Natural killer cell treated with Interleukin-12 subunit alpha and Interleukin-12 subunit beta and Interleukin-15 and Interleukin-18, amount 100 ng/mL, for 72 hours (primary cell): ENCODE data around the gene MYPOP. TPM values are rescaled to one million over a fixed set of nuclear protein-coding genes. Genes with fewer than 3 reads are reported as not detected.

Experiments
- ATAC-seq, 2 donors: fragments of 150-1000 bp; cut with Tn5 transposase in 1 of 2; sonication (Bioruptor Pico), chemical (Tn5 transposase) in 1 of 2; 2 replicates each; pipeline ENCODE4 v1.10.0; 2021
- DNase-seq: peaks from one replicate; pipeline ENCODE4 v3.0.0; 2022; ENCODE audit warnings: low spot score
- H3K27ac Mint-ChIP-seq, 2 donors: 1 replicate in 1 of 2; 2 replicates in 1 of 2; pipeline ENCODE4 v1.8.0; 2022; ENCODE audit warnings: mixed read lengths in 2 of 2, mild to moderate bottlenecking in 1 of 2, moderate library complexity in 1 of 2
- H3K27me3 Mint-ChIP-seq, 2 donors: 1 replicate in 1 of 2; 2 replicates in 1 of 2; pipeline ENCODE4 v1.8.0; 2022; ENCODE audit warnings: mixed read lengths in 2 of 2
- H3K36me3 Mint-ChIP-seq: one replicate; pipeline ENCODE4 v1.8.0; 2022; ENCODE audit warnings: mixed read lengths
- H3K4me1 Mint-ChIP-seq, 2 donors: 1 replicate in 1 of 2; 2 replicates in 1 of 2; pipeline ENCODE4 v1.8.0; 2022; ENCODE audit warnings: low read depth in 2 of 2, mixed read lengths in 2 of 2, mild to moderate bottlenecking in 1 of 2
- H3K4me3 Mint-ChIP-seq: one replicate; pipeline ENCODE4 v1.8.0; 2022; ENCODE audit warnings: mixed read lengths
- H3K9me3 Mint-ChIP-seq: 2 replicates; pipeline ENCODE4 v1.8.0; 2022; ENCODE audit warnings: mixed read lengths
- total RNA-seq, 2 donors: library from RNA; stranded (reverse); gene quantifications; one replicate each; pipeline ENCODE4 v1.2.3, GENCODE V29; 2022

The MYPOP gene
- 10 to 100 TPM; 10.6 to 14.9 TPM for total RNA-seq

DNA sequence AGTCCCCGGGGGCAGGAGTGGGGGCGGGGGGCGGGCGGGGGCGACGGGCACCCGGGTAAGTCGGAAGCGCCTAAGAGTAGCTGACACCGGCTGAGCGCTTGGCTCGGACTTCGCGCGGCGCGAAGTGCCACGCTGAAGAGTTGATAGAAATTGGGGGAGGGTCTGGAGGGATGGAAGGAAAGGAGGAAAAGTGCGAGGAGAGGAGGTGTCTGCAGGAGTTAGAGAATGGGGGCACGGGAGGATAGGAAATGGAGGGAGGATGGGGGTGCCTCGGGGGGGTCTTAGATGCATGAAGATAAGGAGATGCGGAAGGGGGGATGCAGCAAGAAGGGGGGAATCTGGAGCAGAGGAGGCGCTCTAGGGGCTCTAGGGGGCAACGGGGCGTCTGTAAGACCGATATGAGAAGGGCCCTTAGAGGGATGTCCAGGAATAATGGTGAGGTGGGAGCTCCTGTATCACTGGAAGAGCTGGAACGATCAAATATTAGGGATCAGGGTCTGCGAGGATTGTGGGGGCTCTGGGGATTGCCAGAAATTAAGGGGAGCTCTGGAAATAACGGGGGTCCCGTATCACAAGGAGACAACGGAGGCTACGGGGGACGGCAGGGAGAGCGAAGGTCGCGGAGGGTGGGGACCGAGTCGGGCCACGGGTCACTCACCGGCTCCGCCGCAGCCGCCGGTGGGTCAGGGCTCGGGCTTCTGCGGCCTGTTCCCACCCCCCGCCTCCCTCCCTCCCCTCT lies at the start of gene MYPOP:
MYPOP (minus strand) TSS at position 702 of the 739 bp plus-strand sequence. CDS start 840 bp downstream, outside the sequence.
- DNase-seq: no peak
- Mint-ChIP-seq H3K4me3 (peak within 1 kb of the TSS; percentile 97), H3K9me3 (no peaks in the 10 kb centered on the region), H3K4me1 (peaks cover 16 to 21% of the 10 kb centered on the region in 2 donors), H3K36me3 (peaks cover 10% of the 10 kb centered on the region), H3K27ac (peak within 1 kb of the TSS; percentile 79 to 93), H3K27me3 (no peaks in the 10 kb centered on the region)
- no peak for ATAC-seq

DNA sequence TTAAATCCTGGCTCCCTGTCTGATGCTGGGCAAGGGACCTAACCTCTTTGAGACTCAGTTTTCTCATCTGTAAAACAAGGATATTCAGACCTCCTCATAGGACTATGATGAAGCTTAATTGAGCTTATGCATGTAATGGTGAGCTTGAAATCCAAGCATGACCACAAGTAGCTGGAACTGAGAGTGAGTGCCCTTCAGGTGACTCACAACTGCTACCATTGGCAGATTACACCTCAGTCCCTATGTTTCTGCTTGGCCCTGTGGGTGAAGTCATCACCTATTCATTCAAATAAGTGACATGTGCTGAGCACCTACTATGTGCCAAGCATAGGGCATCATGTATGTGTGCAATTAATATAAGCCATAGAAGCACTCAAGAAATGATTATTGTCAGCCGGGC lies 45.5 kb upstream of the MYPOP start:
- no peak overlapping the region for H3K4me3 Mint-ChIP-seq
- H3K36me3 Mint-ChIP-seq: no peaks in the 10 kb centered on the region
- peaks cover 0 to 4% of the 10 kb centered on the region in 2 donors for H3K4me1 Mint-ChIP-seq
- ATAC-seq: no peak
- no peak overlapping the region for H3K27ac Mint-ChIP-seq
- peaks cover 23 to 31% of the 10 kb centered on the region in 2 donors for H3K27me3 Mint-ChIP-seq
- DNase-seq: no peak
- no peaks in the 10 kb centered on the region for H3K9me3 Mint-ChIP-seq

DNA sequence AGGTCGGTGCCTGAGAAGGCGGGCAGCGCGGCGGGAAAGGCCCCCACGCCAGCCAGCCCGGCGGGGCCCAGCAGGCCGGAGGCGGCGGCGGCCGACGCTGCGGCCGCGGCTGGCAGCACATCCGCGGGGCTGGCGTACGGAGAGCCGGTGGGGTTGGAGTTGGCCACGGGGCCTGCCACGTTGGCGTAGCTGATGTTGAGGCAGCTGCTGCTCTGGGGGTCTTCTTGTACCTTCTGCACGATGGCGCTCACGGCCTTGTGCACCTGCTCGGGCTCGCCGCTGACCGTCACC lies 38.0 kb upstream of the MYPOP start:
- H3K36me3 Mint-ChIP-seq: no peaks in the 10 kb centered on the region
- no peak overlapping the region for H3K27ac Mint-ChIP-seq
- DNase-seq: peak; percentile 59
- H3K9me3 Mint-ChIP-seq: no peaks in the 10 kb centered on the region
- no peak overlapping the region for H3K4me3 Mint-ChIP-seq
- ATAC-seq: no peak
- H3K4me1 Mint-ChIP-seq: peaks cover 3 to 6% of the 10 kb centered on the region in 2 donors
- peaks cover 23 to 35% of the 10 kb centered on the region in 2 donors for H3K27me3 Mint-ChIP-seq

- H3K4me3 Mint-ChIP-seq: no peak overlapping the region
- no peak overlapping the region for H3K27ac Mint-ChIP-seq
- ATAC-seq: peak in 1 of 2 donors; percentile 57
- DNase-seq: peak; percentile 52
- no peaks in the 10 kb centered on the region for H3K36me3 Mint-ChIP-seq
- H3K4me1 Mint-ChIP-seq: peaks cover 3 to 6% of the 10 kb centered on the region in 2 donors
- peaks cover 25 to 37% of the 10 kb centered on the region in 2 donors for H3K27me3 Mint-ChIP-seq
- no peaks in the 10 kb centered on the region for H3K9me3 Mint-ChIP-seq
Observed at GRCh38 chr19:45939792-45940514, 37.5 kb upstream of the MYPOP start.

GRCh38 chr19:45938733-45939319 lies 36.4 kb upstream of the MYPOP start:
- H3K27me3 Mint-ChIP-seq: peaks cover 24 to 31% of the 10 kb centered on the region in 2 donors
- peaks cover 3 to 6% of the 10 kb centered on the region in 2 donors for H3K4me1 Mint-ChIP-seq
- no peaks in the 10 kb centered on the region for H3K36me3 Mint-ChIP-seq
- DNase-seq (peak; percentile 49), ATAC-seq (no peak)
- no peaks in the 10 kb centered on the region for H3K9me3 Mint-ChIP-seq
- no peak overlapping the region for H3K27ac Mint-ChIP-seq
- H3K4me3 Mint-ChIP-seq: no peak overlapping the region

DNA sequence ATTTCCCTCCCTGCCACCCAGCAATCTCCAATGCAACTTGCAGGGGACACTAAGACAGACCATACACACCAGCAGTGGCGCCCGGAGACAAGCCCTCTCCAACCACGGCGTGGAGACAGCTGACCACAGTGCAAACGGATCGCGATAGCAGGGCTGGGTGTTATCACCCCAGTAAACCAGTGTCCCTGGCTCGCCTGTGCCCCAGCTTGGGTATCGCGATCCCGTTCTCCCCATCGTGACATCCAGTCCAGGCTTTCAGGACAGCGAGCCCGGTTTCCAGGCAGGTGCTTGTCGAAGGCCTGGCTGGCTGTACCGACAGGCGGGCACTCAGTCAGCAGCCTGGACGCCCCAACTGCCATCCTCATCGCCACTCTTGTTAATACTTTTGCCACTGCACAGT lies 32.9 kb upstream of the MYPOP start:
- DNase-seq: peak; percentile 45
- Mint-ChIP-seq H3K27ac (no peak overlapping the region), H3K4me3 (no peak overlapping the region), H3K4me1 (peaks cover 3 to 6% of the 10 kb centered on the region in 2 donors), H3K9me3 (no peaks in the 10 kb centered on the region), H3K36me3 (no peaks in the 10 kb centered on the region), H3K27me3 (peaks cover 28 to 31% of the 10 kb centered on the region in 2 donors)
- no peak for ATAC-seq

GRCh38 chr19:45934551-45935230 lies 32.3 kb upstream of the MYPOP start:
- peak; percentile 46 for DNase-seq
- Mint-ChIP-seq H3K4me1 (peaks cover 3 to 6% of the 10 kb centered on the region in 2 donors), H3K27ac (no peak overlapping the region), H3K36me3 (no peaks in the 10 kb centered on the region), H3K27me3 (peaks cover 31 to 32% of the 10 kb centered on the region in 2 donors), H3K9me3 (no peaks in the 10 kb centered on the region), H3K4me3 (no peak overlapping the region)
- no peak for ATAC-seq

- ATAC-seq (no peak), DNase-seq (no peak)
- Mint-ChIP-seq H3K4me1 (peaks cover under 1 to 2% of the 10 kb centered on the region in 2 donors), H3K4me3 (no peak overlapping the region), H3K27ac (no peak overlapping the region), H3K27me3 (peaks cover 28 to 31% of the 10 kb centered on the region in 2 donors), H3K36me3 (no peaks in the 10 kb centered on the region), H3K9me3 (no peaks in the 10 kb centered on the region)
Observed at GRCh38 chr19:45933759-45934158, 31.3 kb upstream of the MYPOP start.

DNA sequence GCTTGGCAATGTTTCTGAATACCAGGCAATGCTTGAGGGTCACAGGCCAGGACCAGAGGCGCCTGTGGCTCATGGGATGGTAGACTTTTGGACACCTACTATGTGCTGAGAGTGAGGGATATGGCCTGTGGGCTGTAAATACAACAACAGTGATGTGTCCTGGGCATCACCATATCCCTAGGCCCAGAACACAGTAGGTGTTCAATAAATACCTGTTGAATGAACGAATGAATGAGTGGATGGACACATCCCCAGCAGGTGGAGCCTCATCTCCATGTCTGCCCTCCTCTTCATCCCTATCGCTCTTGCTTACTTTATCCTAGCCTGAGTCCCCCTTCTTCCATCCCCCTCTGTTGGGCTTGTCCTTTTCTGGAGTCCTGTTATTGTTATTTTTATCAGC lies 28.6 kb upstream of the MYPOP start:
- peaks cover 10 to 15% of the 10 kb centered on the region in 2 donors for H3K4me1 Mint-ChIP-seq
- ATAC-seq (no peak), DNase-seq (peak; percentile 25)
- H3K4me3 Mint-ChIP-seq: no peak overlapping the region
- no peaks in the 10 kb centered on the region for H3K36me3 Mint-ChIP-seq
- peaks cover 19 to 25% of the 10 kb centered on the region in 2 donors for H3K27me3 Mint-ChIP-seq
- no peak overlapping the region for H3K27ac Mint-ChIP-seq
- H3K9me3 Mint-ChIP-seq: no peaks in the 10 kb centered on the region

GRCh38 chr19:45929247-45929646 lies 26.8 kb upstream of the MYPOP start:
- Mint-ChIP-seq H3K4me3 (no peak overlapping the region), H3K27me3 (peaks cover 16 to 20% of the 10 kb centered on the region in 2 donors), H3K36me3 (no peaks in the 10 kb centered on the region), H3K4me1 (peaks cover 10 to 15% of the 10 kb centered on the region in 2 donors), H3K9me3 (no peaks in the 10 kb centered on the region), H3K27ac (no peak overlapping the region)
- ATAC-seq (no peak), DNase-seq (peak; percentile 37)

- ATAC-seq (peak; percentile 93 to 95), DNase-seq (peak; percentile 88)
- Mint-ChIP-seq H3K9me3 (no peaks in the 10 kb centered on the region), H3K4me3 (peak overlapping the region; percentile 49), H3K27me3 (peaks cover 15 to 16% of the 10 kb centered on the region in 2 donors), H3K36me3 (no peaks in the 10 kb centered on the region), H3K4me1 (peaks cover 10 to 15% of the 10 kb centered on the region in 2 donors), H3K27ac (peak overlapping the region in 1 of 2 donors; percentile 5)
Observed at GRCh38 chr19:45927565-45928261, 25.3 kb upstream of the MYPOP start.

GRCh38 chr19:45924891-45925447 lies 22.6 kb upstream of the MYPOP start:
- no peaks in the 10 kb centered on the region for H3K36me3 Mint-ChIP-seq
- DNase-seq: no peak
- H3K27me3 Mint-ChIP-seq: peaks cover 6 to 11% of the 10 kb centered on the region in 2 donors
- H3K9me3 Mint-ChIP-seq: no peaks in the 10 kb centered on the region
- no peak overlapping the region for H3K27ac Mint-ChIP-seq
- no peak for ATAC-seq
- peaks cover 15 to 28% of the 10 kb centered on the region in 2 donors for H3K4me1 Mint-ChIP-seq
- H3K4me3 Mint-ChIP-seq: no peak overlapping the region

DNA sequence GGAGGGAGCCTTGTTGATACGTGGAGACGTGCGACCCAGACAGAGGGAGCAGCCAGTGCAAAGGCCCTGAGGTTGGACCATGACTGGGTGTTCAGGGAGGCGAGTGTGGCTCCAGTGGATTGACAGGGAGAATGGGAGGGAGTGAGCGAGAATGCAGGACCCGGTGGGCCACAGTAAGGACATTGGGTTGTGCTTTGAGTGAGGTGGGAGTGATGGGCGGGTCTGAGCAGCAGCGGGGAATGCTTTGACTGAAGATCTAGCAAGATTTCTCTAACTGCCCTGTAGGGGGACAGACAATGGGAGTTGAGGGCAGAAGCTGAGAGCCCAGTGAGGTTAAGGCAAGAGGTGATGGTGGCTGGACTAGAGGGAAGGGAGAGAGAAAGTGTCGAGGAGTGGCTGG lies 19.9 kb upstream of the MYPOP start:
- peaks cover 6 to 10% of the 10 kb centered on the region in 2 donors for H3K27me3 Mint-ChIP-seq
- DNase-seq (no peak), ATAC-seq (peak; percentile 64 to 66)
- H3K27ac Mint-ChIP-seq: no peak overlapping the region
- H3K36me3 Mint-ChIP-seq: no peaks in the 10 kb centered on the region
- H3K4me1 Mint-ChIP-seq: peaks cover 8 to 19% of the 10 kb centered on the region in 2 donors
- H3K4me3 Mint-ChIP-seq: no peak overlapping the region
- H3K9me3 Mint-ChIP-seq: no peaks in the 10 kb centered on the region
